H1 (cell line): Measurements from ENCODE around the gene DCLK1. TPM values are rescaled to one million over a fixed set of nuclear protein-coding genes. Genes with fewer than 3 reads are reported as not detected.

Source experiments
- CTCF ChIA-PET: fragments of 300-600 bp; sonication (Branson Sonifier 250); formaldehyde crosslinking; loops from one replicate; lab custom pipeline; 2021; ENCODE audit not compliant: partially characterized antibody; lab: Charles Lee
- POLR2A ChIA-PET: fragments of 300-600 bp; sonication (Branson Sonifier 250); formaldehyde crosslinking; loops from one replicate; lab custom pipeline; 2021; ENCODE audit warnings: inconsistent platforms; ENCODE audit not compliant: partially characterized antibody; lab: Charles Lee
- DNase-seq, 2 experiments: peaks; one replicate each; pipeline versions ENCODE4 v3.0.0 to v3.0.0-alpha.2; 2010 to 2022; ENCODE audit warnings: low spot score in 2 of 2, low read depth in 1 of 2, mixed read lengths in 1 of 2
- FAIRE-seq: peaks from 2 replicates; lab custom pipeline; 2011; peaks lifted over from hg19 to GRCh38; lab: Jason Lieb, UNC
- H2AFZ ChIP-seq: 2 replicates; pipeline ENCODE4 v1.8.1; 2012; ENCODE audit warnings: low read length, inconsistent platforms
- H2AK5ac ChIP-seq: 2 replicates; pipeline ENCODE4 v1.6.1; 2013; ENCODE audit warnings: low read depth, low read length
- H2BK120ac ChIP-seq: replicated peaks from 2 replicates; pipeline ENCODE3; 2013; ENCODE audit warnings: low read depth, low read length, inconsistent platforms
- H2BK12ac ChIP-seq: 2 replicates; pipeline ENCODE4 v1.6.1; 2013; ENCODE audit warnings: low read depth, low read length
- H2BK15ac ChIP-seq: 2 replicates; pipeline ENCODE4 v1.6.1; 2013; ENCODE audit warnings: low read length
- H2BK20ac ChIP-seq: 2 replicates; pipeline ENCODE4 v1.6.1; 2013; ENCODE audit warnings: low read length
- H2BK5ac ChIP-seq: 2 replicates; pipeline ENCODE4 v1.6.1; 2013; ENCODE audit warnings: low read depth, low read length
- H3K14ac ChIP-seq: 2 replicates; pipeline ENCODE4 v1.6.1; 2013; ENCODE audit warnings: inconsistent platforms; ENCODE audit not compliant: insufficient read length
- H3K18ac ChIP-seq: 2 replicates; pipeline ENCODE4 v1.6.1; 2013; ENCODE audit warnings: low read length; ENCODE audit errors: extremely low read depth
- H3K23ac ChIP-seq: 2 replicates; pipeline ENCODE4 v1.6.1; 2013; ENCODE audit warnings: inconsistent platforms; ENCODE audit not compliant: insufficient read length
- H3K23me2 ChIP-seq: 2 replicates; pipeline ENCODE4 v1.6.1; 2013; ENCODE audit warnings: low read depth, low read length
- H3K27ac ChIP-seq: 2 replicates; pipeline ENCODE4 v1.6.1; 2011; ENCODE audit warnings: low read depth, low read length, inconsistent platforms
- H3K27me3 ChIP-seq, 4 experiments: replicated peaks in 1 of 4; 1 replicate in 1 of 4; 2 replicates in 3 of 4; pipeline versions ENCODE4 v1.6.1 to v1.8.1; 2011 to 2013; ENCODE audit warnings: low read length in 3 of 4, mild to moderate bottlenecking in 3 of 4, inconsistent platforms in 2 of 4, mixed read lengths in 2 of 4, moderate library complexity in 1 of 4; ENCODE audit not compliant: control insufficient read depth in 3 of 4, insufficient read depth in 3 of 4; ENCODE audit errors: extremely low read depth in 1 of 4
- H3K36me3 ChIP-seq, 4 experiments: 2 replicates each; pipeline versions ENCODE4 v1.6.1 to v1.8.1; 2011 to 2013; ENCODE audit warnings: mild to moderate bottlenecking in 4 of 4, low read length in 3 of 4, moderate library complexity in 2 of 4, control low read depth in 1 of 4, inconsistent platforms in 1 of 4; ENCODE audit not compliant: insufficient read depth in 4 of 4, control insufficient read depth in 2 of 4
- H3K4ac ChIP-seq: replicated peaks from 2 replicates; pipeline ENCODE3; 2013; ENCODE audit warnings: low read length, low read depth, mixed read lengths, inconsistent platforms; ENCODE audit not compliant: insufficient read length
- H3K4me1 ChIP-seq, 4 experiments: replicated peaks in 1 of 4; 1 replicate in 1 of 4; 2 replicates in 3 of 4; pipeline versions ENCODE4 v1.6.1 to v1.8.1; 2011 to 2013; ENCODE audit warnings: low read length in 3 of 4, inconsistent platforms in 2 of 4, mixed read lengths in 1 of 4; ENCODE audit not compliant: insufficient read depth in 4 of 4, control insufficient read depth in 3 of 4
- H3K4me2 ChIP-seq, 2 experiments: 2 replicates each; pipeline versions ENCODE4 v1.6.1 to v1.8.1; 2011 to 2013; ENCODE audit warnings: low read depth in 2 of 2, low read length in 2 of 2, control low read depth in 1 of 2, inconsistent platforms in 1 of 2, mild to moderate bottlenecking in 1 of 2; ENCODE audit not compliant: insufficient read depth in 1 of 2
- H3K4me3 ChIP-seq, 4 experiments: fragments of 200-600, 300-600 bp in 1 of 4; sonication (generic), shearing (Covaris generic), sonication (Bioruptor Twin) in 1 of 4; 2 replicates each; pipeline versions ENCODE4 v1.5.1 to v1.8.1; 2011 to 2016; ENCODE audit warnings: low read length in 4 of 4, low read depth in 3 of 4, control low read depth in 2 of 4, inconsistent platforms in 2 of 4, mild to moderate bottlenecking in 2 of 4, mixed read lengths in 1 of 4, moderate library complexity in 1 of 4; ENCODE audit not compliant: insufficient read depth in 2 of 4; ENCODE audit errors: extremely low read depth in 1 of 4
- H3K56ac ChIP-seq: replicated peaks from 2 replicates; pipeline ENCODE3; 2013; ENCODE audit warnings: low read depth, mild to moderate bottlenecking, mixed read lengths, low read length, inconsistent platforms; ENCODE audit not compliant: insufficient read length
- H3K79me1 ChIP-seq: 2 replicates; pipeline ENCODE4 v1.6.1; 2013; ENCODE audit warnings: low read depth, low read length, control low read depth
- H3K79me2 ChIP-seq, 2 experiments: 2 replicates each; pipeline versions ENCODE4 v1.6.1 to v1.8.1; 2012 to 2013; ENCODE audit warnings: low read length in 2 of 2, mild to moderate bottlenecking in 2 of 2, inconsistent platforms in 1 of 2; ENCODE audit not compliant: insufficient read depth in 2 of 2, control insufficient read depth in 1 of 2
- H3K9ac ChIP-seq, 4 experiments: replicated peaks in 1 of 4; 1 replicate in 1 of 4; 2 replicates in 3 of 4; pipeline versions ENCODE4 v1.6.1 to v1.8.1; 2011 to 2013; ENCODE audit warnings: low read depth in 3 of 4, low read length in 3 of 4, control low read depth in 2 of 4, mild to moderate bottlenecking in 2 of 4, moderate library complexity in 2 of 4, inconsistent platforms in 1 of 4; ENCODE audit errors: extremely low read depth in 1 of 4
- H3K9me3 ChIP-seq, 2 experiments: 2 replicates each; pipeline versions ENCODE4 v1.6.1 to v1.8.1; 2012 to 2013; ENCODE audit warnings: mild to moderate bottlenecking in 2 of 2, moderate library complexity in 2 of 2, control low read depth in 1 of 2, inconsistent platforms in 1 of 2, low read depth in 1 of 2, low read length in 1 of 2, mixed read lengths in 1 of 2; ENCODE audit not compliant: insufficient read depth in 2 of 2
- H4K20me1 ChIP-seq, 2 experiments: replicated peaks in 1 of 2; 2 replicates each; pipeline versions ENCODE3 to v1.8.1; 2011 to 2013; ENCODE audit warnings: inconsistent platforms in 2 of 2, low read length in 2 of 2, mild to moderate bottlenecking in 1 of 2; ENCODE audit not compliant: insufficient read depth in 2 of 2, control insufficient read depth in 1 of 2
- H4K5ac ChIP-seq: 2 replicates; pipeline ENCODE4 v1.6.1; 2013; ENCODE audit warnings: low read length, low read depth, mixed read lengths, inconsistent platforms; ENCODE audit not compliant: insufficient read length
- H4K8ac ChIP-seq: 2 replicates; pipeline ENCODE4 v1.8.0; 2013; ENCODE audit warnings: mild to moderate bottlenecking, moderate library complexity, low read length, inconsistent platforms; ENCODE audit not compliant: insufficient read depth; ENCODE audit errors: extremely low read depth
- H4K91ac ChIP-seq: replicated peaks from 2 replicates; pipeline ENCODE3; 2013; ENCODE audit warnings: low read length, mixed read lengths, inconsistent platforms; ENCODE audit not compliant: insufficient read length
- EP300 ChIP-seq, 2 experiments: IDR thresholded peaks; 1 replicate in 1 of 2; 2 replicates in 1 of 2; pipeline ENCODE4 v1.6.1; 2011 to 2012; ENCODE audit warnings: low read depth in 2 of 2, low read length in 2 of 2, mild to moderate bottlenecking in 2 of 2, borderline replicate concordance in 1 of 2, inconsistent platforms in 1 of 2, moderate library complexity in 1 of 2
- TAF1 ChIP-seq: IDR thresholded peaks from 2 replicates; pipeline ENCODE4 v1.6.1; 2011; ENCODE audit warnings: mild to moderate bottlenecking, low read depth, low read length
- WGBS, 2 experiments: shearing (Covaris generic) in 1 of 2; methylation state at CpG; one replicate each; pipeline versions ENCODE4 v1.1.6 to v1.1.7; 2013 to 2015; ENCODE audit warnings: low lambda C conversion rate in 2 of 2, mixed read lengths in 2 of 2, inconsistent platforms in 1 of 2, low coverage in 1 of 2, missing lambda C conversion rate in 1 of 2; ENCODE audit not compliant: insufficient replicate concordance in 2 of 2, insufficient coverage in 1 of 2, insufficient read length in 1 of 2; ENCODE audit errors: extremely low coverage in 1 of 2, missing lambda C conversion rate in 1 of 2; 5-methylcytosine and 5-hydroxymethylcytosine counted together
- polyA plus RNA-seq, 7 experiments: library from polyadenylated mRNA; depleted of rRNA in 3 of 7; stranded (reverse) in 5 of 7; unstranded in 2 of 7; fragments of >200 nt in 5 of 7; fragments of 200-250 nt in 2 of 7; gene quantifications; 1 replicate in 5 of 7; 2 replicates in 1 of 7; 4 replicates in 1 of 7; pipeline versions ENCODE4 v1.2.1 to v1.2.3, GENCODE V29; 2011 to 2013; ENCODE audit warnings: missing spikeins in 2 of 7, mixed read lengths in 2 of 7
- total RNA-seq: library from RNA; stranded (reverse); fragmentation: NEBNext Ultra II Directional; extraction: Animal tissue kit (Norgen Biotek cat#: 25700); gene quantifications from 2 replicates; pipeline ENCODE4 v1.2.1, GENCODE V29; 2021

Gene DCLK1
- total and polyA plus RNA-seq, 2 of the 8 experiments (the other 6 are each of a cell fraction or from before 2014, with no cell fraction given) = 22.8 to 41.0 TPM

- peaks cover 8 to 28% (median 25%) of the 10 kb centered on the region in 4 experiments for H3K27me3 ChIP-seq
- H2BK120ac ChIP-seq = no peak overlapping the region
- H3K4me1 ChIP-seq = peaks cover 0 to 11% (median 6%) of the 10 kb centered on the region in 4 experiments; a peak in 6 of 7 replicates
- no peaks in the 10 kb centered on the region for H3K79me2 ChIP-seq
- WGBS, 2 experiments = 18% methylated on average over 13 of the region's 13 CpGs; no CpG with 5 or more reads in 1 of the 2 experiments
- H2BK5ac ChIP-seq = no peak overlapping the region; the same call in 1 of the 2 replicates
- H3K9me3 ChIP-seq = no peaks in the 10 kb centered on the region
- H3K79me1 ChIP-seq = no peaks in the 10 kb centered on the region
- H4K20me1 ChIP-seq = peaks cover 0 to 2% of the 10 kb centered on the region in 2 experiments
- no peak for FAIRE-seq
- H3K4me3 ChIP-seq = peak overlapping the region; percentile 70 to 85 (median 75)
- no peak overlapping the region for H3K23ac ChIP-seq
- H2BK20ac ChIP-seq = no peak overlapping the region
- no peak overlapping the region for H4K5ac ChIP-seq
- TF ChIP-seq EP300 (IDR thresholded peaks at IDR 0.05; ENCODE audit: borderline replicate concordance in 1 of 2, low read depth in 2 of 2, low read length in 2 of 2) (no peak), TAF1 (no peak)
- no peak overlapping the region for H3K56ac ChIP-seq
- H3K4ac ChIP-seq = no peak overlapping the region
- no peak overlapping the region for H4K91ac ChIP-seq
- H3K27ac ChIP-seq = no peak overlapping the region
- H3K23me2 ChIP-seq = peaks cover 12% of the 10 kb centered on the region
- H3K9ac ChIP-seq = no peak overlapping the region; a peak in 2 of 7 replicates
- H3K36me3 ChIP-seq = no peaks in the 10 kb centered on the region
- peak overlapping the region; percentile 96; the same call in 1 of the 2 replicates for H2AFZ ChIP-seq
- ChIA-PET CTCF (interaction anchor here (2.2 kb wide), 1 partner anchor 151 kb away, joined by 7 read pairs; no protein-coding TSS in a partner anchor), POLR2A (interaction anchor here (0.6 to 1.8 kb wide), 4 partner anchors 13 to 100 kb away, joined by 3 to 4 read pairs (median 4); no protein-coding TSS in a partner anchor)
- DNase-seq = no peak
- H3K14ac ChIP-seq = no peak overlapping the region
- H4K8ac ChIP-seq = peak overlapping the region; percentile 29
- no peak overlapping the region for H2AK5ac ChIP-seq
- H3K4me2 ChIP-seq = peak overlapping the region; percentile 96 to 99
- H3K18ac ChIP-seq = 0 out of 2 replicates have a peak overlapping the region, but pooled peaks have one; percentile 20
- no peak overlapping the region for H2BK15ac ChIP-seq
- H2BK12ac ChIP-seq = no peak overlapping the region
These were observed 1.0 kb downstream of the DCLK1 start for GRCh38 chr13:36130193-36130551.
